HFFc6 (cell line): ENCODE data around the gene PMEPA1. TPM values are rescaled to one million over a fixed set of nuclear protein-coding genes. Genes with fewer than 3 reads are reported as not detected.

Source experiments
- DNase-seq: peaks from one replicate; pipeline ENCODE4 v3.0.0-alpha.2; 2018
- H3K27ac Mint-ChIP-seq: 2 replicates; pipeline ENCODE4 v1.8.0; 2020; ENCODE audit warnings: mild to moderate bottlenecking, mixed read lengths
- H3K27me3 Mint-ChIP-seq: 2 replicates; pipeline ENCODE4 v1.8.0; 2021; ENCODE audit warnings: mild to moderate bottlenecking, moderate library complexity, mixed read lengths; ENCODE audit not compliant: insufficient read depth
- H3K36me3 Mint-ChIP-seq: 2 replicates; pipeline ENCODE4 v1.8.0; 2021; ENCODE audit warnings: low read depth, mixed read lengths
- H3K4me1 Mint-ChIP-seq: 2 replicates; pipeline ENCODE4 v1.8.0; 2020; ENCODE audit warnings: low read depth, mixed read lengths
- H3K4me3 Mint-ChIP-seq: 2 replicates; pipeline ENCODE4 v1.8.0; 2020; ENCODE audit warnings: mild to moderate bottlenecking, moderate library complexity, mixed read lengths
- H3K9me3 Mint-ChIP-seq: 2 replicates; pipeline ENCODE4 v1.8.0; 2020; ENCODE audit warnings: mild to moderate bottlenecking, mixed read lengths
- total RNA-seq, 6 experiments: library from RNA; stranded (reverse); fragmentation: NEBNext Ultra II Directional; extraction: Animal tissue kit (Norgen Biotek cat#: 25700); gene quantifications; 2 replicates in 1 of 6; 3 replicates in 5 of 6; pipeline ENCODE4 v1.2.3, GENCODE V29; 2021
- TF ChIP-seq, protein P1 (sequence below): fragments of 200-600 bp; sonication (generic); IDR thresholded peaks from 2 replicates; pipeline ENCODE4 v1.5.0; 2021; ENCODE audit warnings: antibody characterized with exemption, mild to moderate bottlenecking

PMEPA1 gene
- total RNA-seq, 6 experiments from 2014 or later = 4.7 to 8.0 (median 5.3) TPM

DNA sequence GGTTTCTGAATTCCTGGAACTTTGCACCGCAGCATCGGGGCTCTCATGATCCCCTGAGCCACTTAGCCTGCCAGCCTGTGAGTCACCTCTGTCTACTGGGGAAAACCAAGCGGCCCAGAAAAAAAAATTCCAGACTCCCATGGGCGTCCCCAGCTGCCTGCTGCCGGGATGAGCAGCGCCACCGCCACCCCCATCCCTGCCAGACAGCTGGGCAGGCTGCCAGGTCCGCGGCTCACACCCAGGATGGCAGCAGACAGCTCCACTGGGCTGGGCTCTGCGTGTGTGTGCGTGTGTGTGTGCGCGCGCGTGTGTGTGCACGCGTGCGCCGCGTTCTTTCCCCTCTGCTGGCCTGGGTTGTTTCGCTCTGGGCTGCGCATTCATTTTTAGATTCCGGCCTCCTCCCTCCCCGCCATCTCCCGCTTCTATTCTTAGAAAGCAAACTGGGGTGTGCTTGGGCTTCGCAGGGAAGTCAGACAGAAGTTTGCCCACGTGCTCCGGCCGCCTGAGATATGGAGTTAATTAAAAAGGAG, 38.9 kb upstream of the PMEPA1 start:
- Mint-ChIP-seq H3K4me1 (peaks cover 20% of the 10 kb centered on the region), H3K4me3 (peak overlapping the region; percentile 75), H3K27me3 (peaks cover 35% of the 10 kb centered on the region), H3K36me3 (no peaks in the 10 kb centered on the region), H3K9me3 (no peaks in the 10 kb centered on the region), H3K27ac (peak overlapping the region; percentile 44; the same call in 1 of the 2 replicates)
- TF ChIP-seq, protein P1, sequence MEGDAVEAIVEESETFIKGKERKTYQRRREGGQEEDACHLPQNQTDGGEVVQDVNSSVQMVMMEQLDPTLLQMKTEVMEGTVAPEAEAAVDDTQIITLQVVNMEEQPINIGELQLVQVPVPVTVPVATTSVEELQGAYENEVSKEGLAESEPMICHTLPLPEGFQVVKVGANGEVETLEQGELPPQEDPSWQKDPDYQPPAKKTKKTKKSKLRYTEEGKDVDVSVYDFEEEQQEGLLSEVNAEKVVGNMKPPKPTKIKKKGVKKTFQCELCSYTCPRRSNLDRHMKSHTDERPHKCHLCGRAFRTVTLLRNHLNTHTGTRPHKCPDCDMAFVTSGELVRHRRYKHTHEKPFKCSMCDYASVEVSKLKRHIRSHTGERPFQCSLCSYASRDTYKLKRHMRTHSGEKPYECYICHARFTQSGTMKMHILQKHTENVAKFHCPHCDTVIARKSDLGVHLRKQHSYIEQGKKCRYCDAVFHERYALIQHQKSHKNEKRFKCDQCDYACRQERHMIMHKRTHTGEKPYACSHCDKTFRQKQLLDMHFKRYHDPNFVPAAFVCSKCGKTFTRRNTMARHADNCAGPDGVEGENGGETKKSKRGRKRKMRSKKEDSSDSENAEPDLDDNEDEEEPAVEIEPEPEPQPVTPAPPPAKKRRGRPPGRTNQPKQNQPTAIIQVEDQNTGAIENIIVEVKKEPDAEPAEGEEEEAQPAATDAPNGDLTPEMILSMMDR = peak; percentile 21; the same call in 1 of the 2 replicates
- peak; percentile 72 for DNase-seq

DNA sequence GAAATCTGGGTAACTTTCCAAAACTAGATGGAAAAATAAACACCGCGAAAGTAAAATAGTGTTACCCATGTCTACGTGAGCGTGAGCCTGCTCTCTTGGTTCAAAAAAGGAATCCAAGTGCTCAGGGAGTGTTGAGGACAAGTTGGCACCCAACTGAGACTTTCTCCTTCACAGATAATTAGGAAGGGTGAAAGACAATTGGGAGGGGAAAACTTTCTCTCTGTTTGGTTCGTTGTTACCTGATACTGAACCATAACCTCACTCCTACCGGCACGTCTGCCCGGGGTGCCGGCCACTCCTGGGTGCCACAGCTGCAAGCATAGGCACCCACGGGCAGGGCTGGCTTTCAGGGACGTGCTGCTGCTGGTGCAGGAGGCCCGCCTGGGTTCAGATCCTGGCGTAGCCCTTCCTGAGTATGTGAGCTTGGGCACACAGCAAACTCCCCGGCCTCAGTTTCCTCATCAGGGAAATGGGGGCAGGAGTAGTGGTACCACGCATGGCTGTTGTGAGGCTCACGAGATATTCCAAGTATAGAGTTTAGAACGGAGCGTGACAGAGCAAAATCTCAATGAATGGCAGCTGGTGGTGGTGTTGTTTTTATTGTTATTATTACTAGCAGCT, 38.2 kb upstream of the PMEPA1 start:
- Mint-ChIP-seq H3K27me3 (peaks cover 30% of the 10 kb centered on the region), H3K36me3 (no peaks in the 10 kb centered on the region), H3K4me1 (peaks cover 20% of the 10 kb centered on the region), H3K9me3 (no peaks in the 10 kb centered on the region), H3K4me3 (peak overlapping the region; percentile 75), H3K27ac (no peak overlapping the region)
- TF ChIP-seq, protein P1 = no peak
- no peak for DNase-seq

DNA sequence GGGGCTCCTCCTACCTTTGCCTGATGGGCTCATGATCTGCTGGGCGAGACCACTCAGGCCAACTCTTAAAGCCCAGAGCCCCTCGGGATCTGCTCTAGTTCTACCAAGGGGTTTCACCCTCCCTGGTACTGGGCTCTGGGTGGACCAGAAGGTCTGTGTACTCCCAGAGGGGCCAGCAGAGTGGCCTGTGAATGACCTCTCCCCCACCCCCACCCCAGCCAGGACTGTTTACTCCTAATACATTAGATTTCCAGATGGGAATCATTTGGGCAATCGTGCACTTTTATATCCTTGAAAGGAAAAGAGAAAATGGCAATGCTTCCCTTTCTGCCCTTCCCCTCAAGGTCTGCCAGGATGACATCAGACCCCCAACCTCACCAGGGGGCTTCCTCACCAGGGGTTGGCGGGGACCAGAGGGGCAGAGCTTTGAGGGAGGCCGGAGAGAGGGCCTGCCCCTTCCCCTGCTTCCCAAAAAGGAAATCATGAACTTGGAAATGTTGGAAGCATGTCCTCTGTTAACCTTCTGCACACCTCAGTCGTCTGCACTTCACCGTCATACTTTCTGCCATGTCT, 37.1 kb upstream of the PMEPA1 start:
- no peak for DNase-seq
- TF ChIP-seq, protein P1 = no peak
- H3K36me3 Mint-ChIP-seq = no peaks in the 10 kb centered on the region
- H3K27ac Mint-ChIP-seq = no peak overlapping the region
- peaks cover 20% of the 10 kb centered on the region for H3K4me1 Mint-ChIP-seq
- H3K4me3 Mint-ChIP-seq = no peak overlapping the region
- H3K27me3 Mint-ChIP-seq = peaks cover 38% of the 10 kb centered on the region
- H3K9me3 Mint-ChIP-seq = no peaks in the 10 kb centered on the region

DNA sequence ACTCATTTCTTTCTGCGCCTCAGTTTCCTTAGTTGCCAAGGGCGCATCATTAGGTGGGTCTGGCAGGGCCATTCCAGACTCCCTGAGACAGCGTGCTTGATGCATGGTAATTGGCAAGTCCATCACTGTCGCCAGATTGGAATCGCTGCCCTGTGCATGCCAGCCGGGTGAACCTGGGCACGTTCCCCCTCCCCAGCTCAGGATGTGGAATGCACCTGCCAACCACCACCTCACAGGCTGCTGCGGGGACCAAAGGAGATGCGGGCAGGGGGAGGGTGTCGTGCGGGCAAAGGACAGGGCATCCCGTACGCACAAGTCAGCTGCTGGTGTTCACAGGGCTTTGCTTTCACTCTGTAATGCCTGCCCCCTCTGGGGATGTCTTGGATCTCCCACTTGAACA, 36.4 kb upstream of the PMEPA1 start:
- peaks cover 20% of the 10 kb centered on the region for H3K4me1 Mint-ChIP-seq
- H3K27ac Mint-ChIP-seq = no peak overlapping the region
- DNase-seq = no peak
- no peak overlapping the region for H3K4me3 Mint-ChIP-seq
- no peaks in the 10 kb centered on the region for H3K36me3 Mint-ChIP-seq
- peaks cover 38% of the 10 kb centered on the region for H3K27me3 Mint-ChIP-seq
- TF ChIP-seq, protein P1 = no peak
- H3K9me3 Mint-ChIP-seq = no peaks in the 10 kb centered on the region

DNA sequence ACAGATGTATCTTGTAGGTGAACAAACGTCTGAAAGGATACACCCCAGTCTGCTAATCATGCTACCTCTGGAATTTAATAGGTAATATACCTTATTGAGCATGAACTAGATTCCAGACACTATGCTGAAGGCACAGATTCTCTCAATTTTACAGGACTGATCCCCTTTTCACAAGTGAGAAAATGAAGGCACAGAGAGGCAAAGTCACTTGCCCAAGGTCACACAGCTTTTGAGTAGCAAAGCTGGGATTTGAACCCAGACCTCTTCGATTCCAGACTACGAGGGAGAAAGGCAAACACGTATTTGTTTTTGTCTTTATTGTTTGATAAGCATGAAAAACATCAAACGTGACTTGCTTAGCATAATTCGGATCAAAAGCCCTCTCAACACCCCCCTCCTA, 34.4 kb upstream of the PMEPA1 start:
- H3K36me3 Mint-ChIP-seq = no peaks in the 10 kb centered on the region
- no peak overlapping the region for H3K4me3 Mint-ChIP-seq
- DNase-seq = no peak
- H3K27me3 Mint-ChIP-seq = peaks cover 35% of the 10 kb centered on the region
- TF ChIP-seq, protein P1 = no peak
- H3K4me1 Mint-ChIP-seq = peaks cover 17% of the 10 kb centered on the region
- no peak overlapping the region for H3K27ac Mint-ChIP-seq
- H3K9me3 Mint-ChIP-seq = no peaks in the 10 kb centered on the region
